SK-N-SH treated with all-trans-retinoic acid at 6 μM for 48 hours (cell line): ENCODE data around the gene RBM47.
A peak's percentile ranks its signal among the peaks of the same experiment; 100 is the strongest.

Source experiments
- RARB ChIP-seq: fragments of 250-450 bp; sonication (Bioruptor Pico); IDR thresholded peaks from 2 replicates; pipeline ENCODE4 v1.8.0; 2021; ENCODE audit warnings: mild to moderate bottlenecking, moderate library complexity
- SNAI2 ChIP-seq: fragments of 250-450 bp; sonication (Bioruptor Pico); IDR thresholded peaks from 2 replicates; pipeline ENCODE4 v1.5.0; 2020; ENCODE audit warnings: mild to moderate bottlenecking, moderate library complexity

GRCh38 chr4:40577588-40578253 is 51.9 kb downstream of the RBM47 start:
- peak; percentile 65; the same call in 1 of the 2 replicates for TF ChIP-seq RARB
- TF ChIP-seq SNAI2 = peak; percentile 93
